ENCODE measurements around the gene SOCS1.

DNA sequence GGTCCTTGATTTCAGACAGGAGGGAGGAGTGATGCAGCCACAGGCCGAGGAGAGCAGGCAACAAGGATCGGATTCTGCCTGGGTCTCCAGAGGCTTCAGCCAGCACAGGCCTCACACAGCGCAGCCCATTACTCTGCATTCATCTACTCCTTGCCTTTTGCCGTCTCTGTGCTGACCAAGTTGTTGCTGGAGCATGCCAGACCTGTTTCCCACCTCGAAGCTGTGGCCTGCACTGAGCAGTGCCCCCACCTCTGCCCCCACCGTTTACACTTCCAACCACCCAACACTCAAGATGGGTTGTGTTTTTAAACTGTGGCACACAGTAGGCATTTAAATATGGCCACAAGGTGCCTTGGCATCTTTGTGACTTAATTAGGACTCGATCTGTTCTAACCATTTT lies 19.0 kb upstream of the SOCS1 start:
- TF ChIP-seq, protein P1, sequence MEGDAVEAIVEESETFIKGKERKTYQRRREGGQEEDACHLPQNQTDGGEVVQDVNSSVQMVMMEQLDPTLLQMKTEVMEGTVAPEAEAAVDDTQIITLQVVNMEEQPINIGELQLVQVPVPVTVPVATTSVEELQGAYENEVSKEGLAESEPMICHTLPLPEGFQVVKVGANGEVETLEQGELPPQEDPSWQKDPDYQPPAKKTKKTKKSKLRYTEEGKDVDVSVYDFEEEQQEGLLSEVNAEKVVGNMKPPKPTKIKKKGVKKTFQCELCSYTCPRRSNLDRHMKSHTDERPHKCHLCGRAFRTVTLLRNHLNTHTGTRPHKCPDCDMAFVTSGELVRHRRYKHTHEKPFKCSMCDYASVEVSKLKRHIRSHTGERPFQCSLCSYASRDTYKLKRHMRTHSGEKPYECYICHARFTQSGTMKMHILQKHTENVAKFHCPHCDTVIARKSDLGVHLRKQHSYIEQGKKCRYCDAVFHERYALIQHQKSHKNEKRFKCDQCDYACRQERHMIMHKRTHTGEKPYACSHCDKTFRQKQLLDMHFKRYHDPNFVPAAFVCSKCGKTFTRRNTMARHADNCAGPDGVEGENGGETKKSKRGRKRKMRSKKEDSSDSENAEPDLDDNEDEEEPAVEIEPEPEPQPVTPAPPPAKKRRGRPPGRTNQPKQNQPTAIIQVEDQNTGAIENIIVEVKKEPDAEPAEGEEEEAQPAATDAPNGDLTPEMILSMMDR (IDR thresholded peaks at IDR 0.05) = no peak
- TF ChIP-seq POLR2A (IDR thresholded peaks at IDR 0.05) = no peak

Data from heart left ventricle (tissue), 13 donors.